T follicular helper cell (primary cell): Measurements from ENCODE around the gene DTD1.

Source experiments
- DNase-seq: peaks from one replicate; pipeline ENCODE4 v3.0.0-alpha.2; 2020; ENCODE audit warnings: low read depth

DTD1 gene

DNA sequence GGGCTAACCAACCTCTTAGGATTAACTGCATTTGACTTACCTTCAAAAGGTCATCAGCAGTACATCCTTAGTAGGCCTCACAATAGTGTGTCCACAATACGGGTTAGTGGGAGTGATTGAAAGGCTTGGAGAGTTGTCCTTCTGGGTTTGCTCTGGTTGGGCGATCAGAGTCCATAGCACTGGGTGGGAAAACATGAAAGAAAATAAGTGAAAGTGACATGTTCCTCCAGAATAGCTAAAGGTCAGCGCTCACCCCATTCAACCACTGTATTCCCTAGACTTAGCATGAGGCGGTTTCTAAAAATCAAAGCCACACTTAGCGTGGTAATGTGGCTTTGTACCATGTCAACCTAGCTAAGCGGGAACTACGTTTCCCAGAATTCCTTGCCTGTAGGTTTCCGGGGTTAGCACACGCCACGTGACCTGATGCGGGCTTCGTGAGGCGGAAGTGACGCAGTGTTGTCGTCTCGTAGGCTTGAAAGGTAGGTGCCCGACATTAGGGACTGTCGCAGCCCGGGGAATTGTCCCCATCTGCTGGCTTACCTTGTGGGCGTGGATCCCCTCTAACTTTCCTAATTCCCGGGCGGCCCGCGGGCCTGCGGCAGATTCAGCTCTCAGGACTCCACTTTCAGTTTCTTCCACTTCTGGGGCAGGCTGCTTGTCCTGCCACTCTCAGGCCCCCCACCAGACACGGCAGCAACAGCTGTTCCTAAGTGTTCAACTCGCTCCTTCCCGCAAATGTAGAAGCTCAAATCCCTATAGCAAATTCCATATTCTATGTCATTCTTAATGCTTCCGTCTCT lies 206.0 kb downstream of the DTD1 start:
- DNase-seq = peak; percentile 85

DNA sequence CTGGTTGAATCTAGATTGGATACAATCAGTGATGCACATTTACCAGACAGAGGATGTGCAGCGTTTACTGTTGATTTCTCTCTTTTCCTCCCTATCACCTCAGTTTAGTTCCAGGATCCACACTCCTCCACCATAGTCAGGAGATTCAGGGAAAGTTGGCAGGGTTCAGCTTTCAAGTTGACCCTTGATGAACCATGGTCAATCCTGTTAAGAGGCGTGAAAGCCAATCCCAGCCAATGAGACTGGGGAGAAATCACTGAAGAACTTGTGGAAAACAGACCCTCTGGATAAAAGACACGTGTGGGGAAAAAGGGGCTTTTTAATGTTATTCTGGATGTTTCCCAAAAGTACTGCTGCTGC lies 206.6 kb downstream of the DTD1 start:
- DNase-seq = no peak

DNA sequence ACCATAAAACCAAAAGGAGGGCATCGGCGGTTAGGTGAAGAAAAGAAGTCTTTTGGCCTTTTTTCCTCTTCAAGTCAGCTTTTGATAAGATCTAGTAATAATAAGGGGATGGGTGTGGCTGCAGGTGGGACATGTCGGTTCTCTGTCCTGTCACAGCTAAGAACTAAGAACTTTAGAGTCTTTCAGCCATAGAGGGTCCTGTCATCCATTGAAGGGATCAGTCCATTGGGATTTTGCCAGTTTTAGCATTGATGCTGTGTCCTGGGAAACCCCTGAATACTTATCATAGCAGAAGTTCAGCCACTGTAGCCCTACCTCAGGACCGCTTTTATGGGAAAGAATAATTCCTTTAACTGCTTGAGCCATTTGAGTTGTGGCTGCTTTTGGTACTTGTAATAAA lies 207.5 kb downstream of the DTD1 start:
- no peak for DNase-seq

DNA sequence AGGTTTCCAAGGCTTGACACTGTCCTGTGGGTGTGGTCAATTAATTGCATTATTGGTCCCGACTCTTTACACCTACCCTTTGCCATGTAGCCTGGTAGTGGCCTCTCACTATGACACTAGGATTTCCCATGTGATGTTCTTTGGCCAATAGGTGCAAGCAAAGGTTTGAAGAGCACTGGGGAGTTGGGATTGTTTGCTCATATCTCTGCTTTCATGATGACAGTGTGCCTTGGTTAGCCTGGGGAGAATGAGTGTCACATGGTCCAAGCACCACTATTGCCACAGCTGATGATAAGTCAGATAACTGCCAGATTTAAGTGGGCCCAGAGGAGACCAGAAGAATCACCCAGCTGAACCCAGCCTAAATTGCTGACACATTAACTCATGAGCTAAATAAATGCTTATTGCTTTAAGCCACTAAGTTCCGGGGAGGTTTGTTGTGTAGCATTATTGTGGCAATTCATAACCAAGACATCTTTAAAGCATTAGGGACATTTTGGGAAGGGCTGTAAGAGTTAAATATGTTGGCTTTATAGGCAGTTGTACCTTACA lies 208.5 kb downstream of the DTD1 start:
- no peak for DNase-seq

DNA sequence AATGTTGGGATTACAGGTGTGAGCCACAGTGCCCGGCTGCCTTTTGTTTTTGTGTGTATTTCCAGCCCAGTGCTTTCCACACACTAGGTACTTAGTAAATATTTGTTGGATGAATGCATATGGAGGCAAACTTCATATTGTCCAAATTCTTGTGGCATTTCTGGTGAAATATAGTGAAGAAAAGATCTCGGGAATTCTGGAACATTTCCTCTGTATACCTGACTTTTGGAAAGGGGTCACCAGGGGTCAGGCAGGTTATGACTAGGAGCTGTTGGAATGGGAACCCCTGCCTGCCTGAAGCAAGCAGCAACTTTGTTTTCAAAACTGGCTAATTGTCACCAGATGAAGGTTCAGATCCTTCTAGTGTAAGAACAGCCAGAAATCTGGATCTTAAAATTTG lies 213.7 kb downstream of the DTD1 start:
- no peak for DNase-seq

DNA sequence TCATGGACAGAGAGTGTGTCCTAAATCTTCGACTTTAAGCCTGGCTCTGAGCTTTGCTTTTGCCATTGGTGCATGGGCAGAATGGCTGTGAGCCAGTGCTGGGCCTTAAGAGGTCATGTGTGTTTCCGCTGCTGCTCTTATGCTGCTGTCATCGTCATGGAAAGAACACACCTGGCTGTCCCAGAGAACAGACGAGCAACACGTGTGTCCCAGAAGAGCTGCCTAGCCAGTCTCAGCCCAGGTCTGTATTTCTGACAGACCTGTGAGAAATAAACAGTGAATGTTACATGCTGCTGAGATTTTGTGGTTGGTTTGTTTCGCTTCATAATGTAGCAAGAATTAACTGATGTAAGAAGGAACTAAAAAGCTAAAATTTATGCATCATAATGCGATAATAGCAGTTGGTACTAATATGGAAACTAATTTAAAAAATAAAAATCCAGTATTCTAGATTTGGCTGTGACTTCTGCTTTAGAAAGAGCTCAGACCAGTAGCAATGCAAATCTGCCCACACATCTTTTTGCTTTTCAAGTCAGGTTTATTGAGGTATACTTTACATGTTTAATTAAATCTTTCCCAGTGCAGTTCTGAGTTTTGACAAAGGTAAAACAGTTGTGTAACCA lies 214.3 kb downstream of the DTD1 start:
- DNase-seq = no peak

DNA sequence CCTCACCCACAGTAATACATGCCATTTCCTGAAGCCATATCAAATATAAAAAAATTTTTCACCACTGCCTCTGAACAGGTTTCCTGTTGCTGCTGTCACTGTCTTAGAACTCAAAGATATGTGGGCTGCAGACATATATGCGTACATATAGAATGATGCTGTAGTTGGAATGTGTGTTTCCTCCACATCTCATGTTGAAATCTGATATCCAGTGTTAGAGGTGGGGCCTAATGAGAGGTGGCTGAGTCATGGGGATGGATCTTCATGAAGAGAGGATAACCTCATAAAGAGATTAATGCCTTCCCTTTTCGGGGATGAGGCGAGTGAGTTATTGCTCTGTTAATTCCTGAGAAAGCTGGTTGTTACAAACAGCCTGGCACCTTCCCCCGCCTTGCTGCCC lies 218.0 kb downstream of the DTD1 start:
- no peak for DNase-seq

DNA sequence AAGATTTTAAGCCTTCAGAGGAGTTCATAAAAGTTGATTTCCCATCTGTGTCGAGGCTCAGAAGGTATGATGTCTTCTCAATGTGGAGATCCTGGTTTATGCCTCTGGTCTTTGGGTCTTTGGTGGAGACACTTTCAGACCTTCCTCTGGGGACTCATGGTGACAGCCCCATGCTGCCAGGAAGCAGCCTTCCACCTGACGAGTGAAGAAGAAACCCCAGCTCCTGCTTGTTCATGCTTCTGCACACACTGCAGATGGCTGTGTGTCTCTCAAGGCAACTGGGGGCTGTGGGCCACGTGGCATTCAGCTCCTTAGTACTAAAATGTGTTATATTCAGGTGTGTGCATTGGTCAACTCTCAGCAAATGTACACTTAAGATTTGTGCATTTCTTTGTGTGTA lies 220.9 kb downstream of the DTD1 start:
- no peak for DNase-seq

DNA sequence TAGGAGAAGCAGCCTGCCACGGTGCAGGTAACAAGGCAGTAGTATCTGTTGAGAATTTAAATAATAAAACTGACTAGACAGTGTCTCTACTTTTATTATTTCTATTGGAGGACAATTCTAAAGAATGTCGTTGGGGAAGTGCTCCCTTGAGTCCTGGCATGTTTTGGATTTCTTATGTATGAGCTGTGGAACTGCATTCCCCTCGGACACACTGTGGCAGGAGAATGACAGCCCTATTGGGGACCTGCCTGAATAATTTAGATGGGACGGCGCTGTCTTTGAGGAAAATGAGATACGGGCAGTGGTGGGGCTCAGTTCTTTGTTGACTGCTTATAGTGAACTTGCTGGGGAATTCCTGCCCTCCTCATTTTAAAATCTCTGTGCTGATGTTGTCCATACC lies 223.3 kb downstream of the DTD1 start:
- no peak for DNase-seq

DNA sequence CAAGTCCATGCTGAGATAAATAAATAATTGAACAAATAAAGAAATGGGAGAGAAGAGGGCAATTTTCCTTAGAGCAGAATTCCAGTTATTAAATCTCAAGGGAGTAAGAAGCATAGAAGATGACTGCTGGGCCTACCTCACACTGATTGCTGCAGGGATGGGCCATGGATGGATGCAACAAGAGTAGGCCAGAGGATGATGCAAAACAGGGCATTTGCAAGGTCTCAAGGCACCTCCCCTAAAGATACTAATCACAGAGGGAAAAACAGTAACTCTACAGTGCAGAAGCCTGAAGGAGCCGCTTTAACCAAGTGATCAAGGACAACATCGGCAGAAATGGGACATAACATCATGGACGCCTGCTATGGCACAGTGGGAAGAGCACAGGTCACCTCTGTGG lies 224.1 kb downstream of the DTD1 start:
- no peak for DNase-seq

DNA sequence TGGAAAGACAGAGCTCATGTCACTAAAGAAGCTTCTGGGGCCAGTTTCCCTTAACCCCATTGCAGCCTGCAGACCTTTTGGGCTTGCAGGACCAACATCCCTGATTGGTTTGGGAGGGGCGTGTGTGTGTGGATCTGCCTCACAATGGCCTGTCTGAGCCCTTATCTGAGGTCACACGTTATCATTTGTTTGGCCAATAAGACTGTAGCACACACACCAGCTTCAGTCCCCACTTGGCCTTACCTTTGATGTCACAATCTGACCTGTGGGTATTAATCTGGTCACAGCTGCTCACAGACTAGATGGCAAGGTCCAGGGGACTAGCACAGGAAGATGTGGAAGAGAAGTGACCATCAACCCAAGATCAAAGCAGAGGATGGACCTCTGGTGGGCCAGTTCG lies 225.6 kb downstream of the DTD1 start, which contains the start of gene SCP2D1:
TSS of gene SCP2D1 (plus strand) at position 301 of the 400 bp plus-strand sequence. CDS start at position 334, 33 bp downstream.
- no peak for DNase-seq

DNA sequence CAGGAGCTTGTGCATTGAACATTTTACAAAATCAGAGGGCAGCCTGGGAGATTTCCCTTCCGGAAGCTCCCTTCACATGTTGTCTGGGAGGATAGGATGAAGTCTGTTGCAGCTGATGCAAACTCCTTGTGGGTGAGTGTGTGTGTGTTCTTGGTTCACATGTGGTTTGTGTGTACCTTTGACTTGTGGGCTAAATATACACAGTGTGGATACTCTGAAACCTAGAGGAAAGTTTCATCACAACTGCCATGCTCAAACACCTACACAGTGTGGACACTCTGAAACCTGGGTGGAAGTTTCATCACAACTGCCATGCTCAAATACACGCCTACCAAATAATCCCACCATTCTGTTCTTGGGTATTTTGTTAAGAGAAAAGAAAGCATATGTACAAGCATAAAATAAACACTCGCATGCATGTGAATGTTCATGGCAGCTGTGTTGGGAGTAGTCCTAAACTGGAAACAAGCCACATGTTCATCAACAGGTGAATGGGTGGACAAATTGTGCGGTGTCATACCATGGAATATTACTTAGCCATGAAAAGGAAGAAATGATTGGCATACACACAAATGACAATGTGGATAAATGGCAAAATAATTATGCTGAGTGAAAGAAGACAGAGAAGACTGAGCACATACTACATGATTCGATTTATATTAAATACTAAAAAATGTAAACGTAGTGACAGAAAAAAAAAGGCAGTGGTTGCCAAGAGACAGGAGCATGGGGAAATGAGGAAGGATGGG lies 227.5 kb downstream of the DTD1 start:
- DNase-seq = no peak
